Hematopoietic multipotent progenitor cell treated with erythropoietin and hydrocortisone succinate and interleukin-3 and kit ligand, for 8 days (in vitro differentiated cells): ENCODE results near the gene GON4L.
"Not testable (repeated sequence)": the region's sequence is repeated elsewhere in the genome, so short reads cannot be mapped to it uniquely, and the experiment has no call there.

Experiments used
- DNase-seq: peaks from one replicate; pipeline ENCODE4 v3.0.0-alpha.2; 2015

Gene GON4L, protein sequence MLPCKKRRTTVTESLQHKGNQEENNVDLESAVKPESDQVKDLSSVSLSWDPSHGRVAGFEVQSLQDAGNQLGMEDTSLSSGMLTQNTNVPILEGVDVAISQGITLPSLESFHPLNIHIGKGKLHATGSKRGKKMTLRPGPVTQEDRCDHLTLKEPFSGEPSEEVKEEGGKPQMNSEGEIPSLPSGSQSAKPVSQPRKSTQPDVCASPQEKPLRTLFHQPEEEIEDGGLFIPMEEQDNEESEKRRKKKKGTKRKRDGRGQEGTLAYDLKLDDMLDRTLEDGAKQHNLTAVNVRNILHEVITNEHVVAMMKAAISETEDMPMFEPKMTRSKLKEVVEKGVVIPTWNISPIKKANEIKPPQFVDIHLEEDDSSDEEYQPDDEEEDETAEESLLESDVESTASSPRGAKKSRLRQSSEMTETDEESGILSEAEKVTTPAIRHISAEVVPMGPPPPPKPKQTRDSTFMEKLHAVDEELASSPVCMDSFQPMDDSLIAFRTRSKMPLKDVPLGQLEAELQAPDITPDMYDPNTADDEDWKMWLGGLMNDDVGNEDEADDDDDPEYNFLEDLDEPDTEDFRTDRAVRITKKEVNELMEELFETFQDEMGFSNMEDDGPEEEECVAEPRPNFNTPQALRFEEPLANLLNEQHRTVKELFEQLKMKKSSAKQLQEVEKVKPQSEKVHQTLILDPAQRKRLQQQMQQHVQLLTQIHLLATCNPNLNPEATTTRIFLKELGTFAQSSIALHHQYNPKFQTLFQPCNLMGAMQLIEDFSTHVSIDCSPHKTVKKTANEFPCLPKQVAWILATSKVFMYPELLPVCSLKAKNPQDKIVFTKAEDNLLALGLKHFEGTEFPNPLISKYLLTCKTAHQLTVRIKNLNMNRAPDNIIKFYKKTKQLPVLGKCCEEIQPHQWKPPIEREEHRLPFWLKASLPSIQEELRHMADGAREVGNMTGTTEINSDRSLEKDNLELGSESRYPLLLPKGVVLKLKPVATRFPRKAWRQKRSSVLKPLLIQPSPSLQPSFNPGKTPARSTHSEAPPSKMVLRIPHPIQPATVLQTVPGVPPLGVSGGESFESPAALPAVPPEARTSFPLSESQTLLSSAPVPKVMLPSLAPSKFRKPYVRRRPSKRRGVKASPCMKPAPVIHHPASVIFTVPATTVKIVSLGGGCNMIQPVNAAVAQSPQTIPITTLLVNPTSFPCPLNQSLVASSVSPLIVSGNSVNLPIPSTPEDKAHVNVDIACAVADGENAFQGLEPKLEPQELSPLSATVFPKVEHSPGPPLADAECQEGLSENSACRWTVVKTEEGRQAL (N-terminal part only)

DNA sequence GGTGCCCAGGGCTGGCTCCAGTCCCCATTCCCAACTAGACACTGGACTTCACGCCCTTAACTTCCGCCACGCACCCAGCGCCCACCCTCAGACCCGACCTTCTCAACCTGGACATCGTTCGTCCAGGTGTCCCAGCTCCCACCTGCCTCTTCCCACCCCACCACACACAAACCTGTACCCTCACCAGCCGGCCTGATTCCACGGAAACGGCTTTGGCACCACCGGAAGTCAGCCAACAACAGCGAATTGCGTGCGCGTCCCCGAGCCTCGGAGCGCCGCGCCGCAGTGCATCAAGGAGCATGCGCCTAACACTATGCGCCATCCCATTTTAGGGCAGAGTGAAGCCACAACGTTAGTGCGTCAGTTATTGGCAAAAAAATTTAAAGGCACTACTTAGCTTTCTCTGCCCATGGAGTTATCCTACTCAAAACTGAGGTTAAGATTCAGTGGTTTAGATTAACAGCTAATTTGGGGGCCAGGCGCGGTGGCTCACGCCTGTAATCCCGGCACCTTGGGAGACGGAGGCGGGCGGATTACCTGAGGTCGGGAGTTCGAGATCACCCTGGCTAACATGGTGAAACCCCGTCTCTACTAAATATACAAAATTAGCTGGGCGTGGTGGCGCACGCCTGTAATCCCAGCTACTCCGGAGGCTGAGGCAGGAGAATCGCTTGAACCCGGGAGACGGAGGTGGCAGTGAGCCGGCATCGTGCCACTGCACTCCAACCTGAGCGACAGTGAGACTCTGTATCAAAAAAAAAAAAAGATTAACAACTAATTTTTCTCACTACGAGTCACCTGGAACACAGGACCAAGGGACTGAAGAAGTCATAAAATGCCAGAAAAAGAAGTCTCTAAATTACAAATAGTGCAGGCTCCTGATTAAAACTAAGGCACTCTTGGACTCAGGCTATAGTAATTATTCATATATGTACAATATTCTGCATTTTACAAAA, at the start of gene GON4L:
TSS of gene GON4L (minus strand) at position 240 of the 956 bp plus-strand sequence. CDS start 3,434 bp downstream, outside the sequence.
- peak; percentile 95 for DNase-seq

GRCh38 chr1:155904261-155904660, 47.2 kb upstream of the GON4L start:
- DNase-seq = no peak

- DNase-seq = peak; percentile 82
Measured at GRCh38 chr1:155900161-155900560, 43.1 kb upstream of the GON4L start.

DNA sequence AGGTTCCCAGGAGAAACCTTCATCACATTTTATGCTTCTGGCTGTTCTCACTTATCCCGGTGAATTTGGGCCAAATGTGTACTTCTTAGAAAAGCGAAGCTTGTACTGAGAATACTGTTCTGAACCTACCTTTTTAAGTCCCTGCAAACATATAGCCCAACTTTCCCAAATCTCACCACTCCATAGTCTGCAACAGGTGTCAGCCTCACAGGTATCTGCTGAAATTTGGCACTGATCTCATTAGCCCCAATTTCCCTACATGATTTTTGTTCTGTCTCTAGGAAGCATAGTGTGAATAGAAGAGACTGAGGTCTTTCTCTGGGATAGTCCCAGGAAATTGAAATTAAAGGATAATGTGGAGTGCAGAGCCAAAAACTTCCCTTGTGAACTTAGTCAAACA, 42.7 kb upstream of the GON4L start:
- DNase-seq = no peak

DNA sequence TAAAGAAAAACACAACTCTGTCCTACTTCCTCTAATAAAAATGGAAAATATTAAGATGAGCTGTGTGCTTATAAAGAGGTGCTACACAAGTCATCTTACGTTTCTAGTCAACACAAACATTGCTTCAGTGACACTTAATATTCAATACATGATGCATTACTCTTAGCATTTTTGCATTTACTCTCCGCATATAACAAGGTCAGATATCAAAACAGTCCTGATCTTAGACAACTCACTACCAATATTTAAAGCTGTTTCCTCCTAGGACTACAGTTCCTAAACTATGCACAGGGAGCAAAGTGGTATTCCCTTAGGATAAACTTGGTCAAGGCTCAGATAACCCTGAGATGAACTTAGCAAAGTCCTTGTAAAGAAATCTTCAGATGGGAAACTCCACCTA, 41.9 kb upstream of the GON4L start:
- no peak for DNase-seq

GRCh38 chr1:155897746-155898145, 40.7 kb upstream of the GON4L start:
- no peak for DNase-seq

DNA sequence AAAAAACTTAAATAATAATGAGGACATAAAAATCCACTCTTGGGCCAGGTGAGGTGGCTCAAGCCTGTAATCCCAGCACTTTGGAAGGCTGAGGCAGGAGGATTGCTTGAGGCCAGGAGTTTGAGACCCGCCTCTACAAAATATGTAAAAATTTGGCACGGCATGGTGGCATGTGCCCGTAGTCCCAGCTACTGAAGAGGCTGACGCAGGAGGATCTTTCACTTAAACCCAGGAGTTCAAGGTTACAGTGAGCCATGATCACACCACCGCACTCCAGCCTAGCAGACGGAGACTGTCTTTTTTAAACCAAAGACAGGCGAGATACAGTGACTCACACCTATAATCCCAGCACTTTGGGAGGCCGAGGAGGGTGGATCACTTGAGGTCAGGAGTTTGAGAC, 39.5 kb upstream of the GON4L start:
- DNase-seq = not testable (repeated sequence)

GRCh38 chr1:155895617-155896016, 38.6 kb upstream of the GON4L start:
- not testable (repeated sequence) for DNase-seq

GRCh38 chr1:155893389-155894142, 36.6 kb upstream of the GON4L start:
- DNase-seq = no peak

DNA sequence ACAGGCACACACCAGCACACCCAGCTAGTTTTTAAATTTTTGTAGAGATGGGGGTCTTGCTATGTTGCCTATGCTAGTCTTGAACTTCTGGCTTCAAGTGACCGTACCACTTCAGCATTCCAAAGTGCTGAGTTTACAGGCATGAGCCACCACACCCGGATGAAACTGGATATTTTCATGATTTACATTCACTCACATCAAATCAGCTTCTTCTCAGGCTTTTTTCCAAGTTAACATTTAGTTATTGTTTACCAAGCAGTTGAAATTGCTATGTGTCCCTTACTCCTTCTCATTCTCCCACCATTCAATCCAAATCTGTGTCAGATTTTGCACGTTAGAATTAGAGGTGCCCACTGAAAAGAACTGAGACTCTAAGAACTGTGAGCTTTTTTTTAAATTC, 35.8 kb upstream of the GON4L start:
- DNase-seq = no peak

GRCh38 chr1:155890251-155890650, 33.2 kb upstream of the GON4L start:
- DNase-seq = no peak

- no peak for DNase-seq
Measured at GRCh38 chr1:155889566-155889965, 32.6 kb upstream of the GON4L start.

- DNase-seq = no peak
Measured at GRCh38 chr1:155888481-155888880, 31.5 kb upstream of the GON4L start.

GRCh38 chr1:155884982-155885381, 28.0 kb upstream of the GON4L start:
- no peak for DNase-seq

- DNase-seq = no peak
Measured at GRCh38 chr1:155884031-155884960, 27.3 kb upstream of the GON4L start.

DNA sequence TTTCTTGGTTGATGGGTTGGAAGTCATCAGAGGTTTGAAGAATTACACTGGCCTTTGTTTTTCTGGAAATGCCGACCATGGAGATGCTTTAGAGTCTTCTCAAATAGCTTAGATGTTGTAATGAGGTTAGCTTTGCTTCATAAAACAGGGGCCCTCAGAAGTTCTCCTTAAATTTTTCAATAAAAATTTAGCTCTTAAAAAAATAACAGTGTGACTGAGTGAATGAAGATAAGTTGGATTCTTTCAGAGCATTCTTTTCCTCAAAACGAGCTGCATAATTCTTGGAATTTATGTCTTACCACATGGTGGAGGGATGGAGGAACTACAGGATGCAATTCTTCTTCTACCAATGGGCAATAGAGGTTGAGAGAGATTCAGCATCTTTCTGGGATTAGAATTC, 25.8 kb upstream of the GON4L start:
- DNase-seq = no peak

DNA sequence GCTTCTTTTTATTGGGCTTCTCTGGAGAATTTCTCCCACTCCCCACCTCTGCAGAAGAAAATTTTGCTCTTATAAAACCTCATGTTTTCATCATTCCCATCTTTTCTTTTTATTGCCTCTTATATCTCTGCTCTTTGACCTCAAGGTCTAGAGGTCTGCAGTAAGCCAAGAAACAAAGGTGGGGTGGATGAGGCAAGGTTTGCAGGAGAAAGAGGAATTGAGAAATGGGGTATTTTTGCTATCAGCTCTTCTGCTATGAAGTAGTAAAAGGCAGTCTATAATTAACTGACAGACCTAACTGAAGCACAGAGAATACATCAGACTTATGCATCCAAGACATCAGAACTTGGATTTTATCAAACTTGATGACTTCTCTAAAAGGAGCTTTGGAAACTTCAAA, 25.2 kb upstream of the GON4L start:
- no peak for DNase-seq

DNA sequence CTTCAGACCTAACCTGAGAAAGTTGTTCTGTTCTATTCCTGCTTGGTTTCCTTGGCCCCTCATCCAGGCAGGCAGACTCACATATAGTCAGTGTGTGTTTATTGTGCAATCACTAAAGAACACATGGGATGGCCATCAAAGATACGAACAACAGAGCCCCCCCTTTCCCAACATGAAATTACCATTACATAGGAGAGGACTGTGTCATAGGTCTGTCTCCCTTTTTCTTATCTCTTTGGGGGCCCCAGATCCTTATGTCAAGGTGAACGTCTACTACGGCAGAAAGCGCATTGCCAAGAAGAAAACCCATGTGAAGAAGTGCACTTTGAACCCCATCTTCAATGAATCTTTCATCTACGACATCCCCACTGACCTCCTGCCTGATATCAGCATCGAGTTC, 23.9 kb upstream of the GON4L start:
- no peak for DNase-seq

- DNase-seq = no peak
Measured at GRCh38 chr1:155880251-155880650, 23.2 kb upstream of the GON4L start.

DNA sequence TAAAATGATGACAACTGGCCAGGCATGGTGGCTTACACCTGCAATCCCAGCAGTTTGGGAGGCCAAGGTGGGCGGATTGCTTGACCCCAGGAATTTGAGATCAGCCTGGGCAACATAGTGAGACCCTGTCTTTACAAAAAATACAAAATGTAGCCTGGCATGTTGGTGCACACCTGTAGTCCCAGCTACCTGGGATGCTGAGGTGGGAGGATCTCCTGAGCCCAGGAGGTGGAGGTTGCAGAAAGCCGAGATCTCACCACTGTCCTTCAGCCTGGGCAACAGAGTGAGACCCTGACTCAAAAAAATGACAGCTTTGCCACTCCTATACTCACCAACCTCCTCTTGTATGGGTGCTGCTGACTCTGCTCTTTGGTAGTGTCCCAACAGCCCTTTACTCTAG, 20.9 kb upstream of the GON4L start:
- no peak for DNase-seq
